Amygdala (tissue), 56 donors: ENCODE data around the gene HOXD1.

Source experiments
- DNase-seq, 56 donors: peaks; one replicate each; lab custom pipeline; 2025; lab: John Stamatoyannopoulos, UW

The HOXD1 gene

GRCh38 chr2:176164611-176165369, 23.7 kb upstream of the HOXD1 start:
- no peak for DNase-seq

GRCh38 chr2:176165370-176166050, 23.0 kb upstream of the HOXD1 start:
- DNase-seq = no peak

GRCh38 chr2:176166272-176166671, 22.2 kb upstream of the HOXD1 start:
- DNase-seq = no peak

GRCh38 chr2:176167398-176167797, 21.1 kb upstream of the HOXD1 start:
- DNase-seq = no peak

GRCh38 chr2:176169181-176169580, 19.3 kb upstream of the HOXD1 start:
- DNase-seq = no peak

- DNase-seq = no peak
Measured at GRCh38 chr2:176169711-176170110, 18.8 kb upstream of the HOXD1 start.

- no peak for DNase-seq
Measured at GRCh38 chr2:176170602-176171305, 17.7 kb upstream of the HOXD1 start.

- peak in 11 of 56 donors; percentile 7 to 54 (median 20) for DNase-seq
Measured at GRCh38 chr2:176171351-176172006, 17.0 kb upstream of the HOXD1 start.

- DNase-seq = no peak
Measured at GRCh38 chr2:176172007-176172894, 16.2 kb upstream of the HOXD1 start.

- DNase-seq = no peak
Measured at GRCh38 chr2:176172895-176173566, 15.4 kb upstream of the HOXD1 start.

GRCh38 chr2:176173567-176174381, 14.7 kb upstream of the HOXD1 start:
- DNase-seq = no peak

GRCh38 chr2:176174382-176174823, 14.1 kb upstream of the HOXD1 start:
- DNase-seq = peak in 6 of 56 donors; percentile 14 to 49 (median 20)

- DNase-seq = peak in 48 of 56 donors; percentile 7 to 77 (median 45)
Measured at GRCh38 chr2:176174824-176175708, 13.4 kb upstream of the HOXD1 start.

GRCh38 chr2:176175709-176176607, 12.5 kb upstream of the HOXD1 start:
- peak in 3 of 56 donors; percentile 7 to 36 (median 17) for DNase-seq

- no peak for DNase-seq
Measured at GRCh38 chr2:176177580-176178037, 10.9 kb upstream of the HOXD1 start.
